ENCODE measurements around the gene CCDC185. TPM values are rescaled to one million over a fixed set of nuclear protein-coding genes. Genes with fewer than 3 reads are reported as not detected.

CCDC185 gene
- total RNA-seq, 1 donor from 2014 or later, result not detected

GRCh38 chr1:223437151-223437550 is 43.9 kb downstream of the CCDC185 start:
- DNase-seq, result no peak

- no peak for DNase-seq
These were observed 50.2 kb downstream of the CCDC185 start for GRCh38 chr1:223443397-223443796.

GRCh38 chr1:223444411-223444810 is 51.2 kb downstream of the CCDC185 start:
- no peak for DNase-seq

Small RNAs within 50 kb of the gene (small RNA-seq; reads per million reads assigned to genes)
- not detected for gene RNU4-57P (ENCODE audit: low replicate concordance)

Other genes with a start within 250 kb of the CCDC185 start
- 12.9 TPM for gene SUSD4, start 29.2 kb upstream of the CCDC185 start, total RNA-seq

Data from skin of body (tissue), 3 donors.